NCI-H2196 (cell line): ENCODE measurements around the gene SRBD1.

Experiments used
- DNase-seq: peaks from one replicate; lab custom pipeline; 2025; ENCODE audit not compliant: unreplicated experiment; lab: John Stamatoyannopoulos, UW

Gene SRBD1

DNA sequence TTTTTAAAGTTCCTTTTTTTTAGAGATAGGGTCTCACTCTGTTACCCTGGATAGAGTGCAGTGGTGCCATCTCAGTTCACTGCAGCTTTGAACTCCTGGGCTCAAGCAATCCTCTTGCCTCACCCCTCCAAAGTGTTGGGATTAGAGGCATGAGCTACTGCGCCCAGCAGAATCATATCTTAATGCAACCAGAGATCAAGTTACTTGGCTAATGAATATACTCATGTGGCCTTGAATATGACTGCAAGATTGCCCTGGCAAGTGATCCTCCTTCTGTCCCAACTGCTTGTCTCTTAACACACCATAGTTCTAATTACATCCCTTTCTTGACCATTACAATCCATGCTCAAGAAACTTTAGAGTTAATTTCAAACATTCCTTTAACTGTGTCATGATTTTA, 133.5 kb downstream of the SRBD1 start:
- DNase-seq = no peak

DNA sequence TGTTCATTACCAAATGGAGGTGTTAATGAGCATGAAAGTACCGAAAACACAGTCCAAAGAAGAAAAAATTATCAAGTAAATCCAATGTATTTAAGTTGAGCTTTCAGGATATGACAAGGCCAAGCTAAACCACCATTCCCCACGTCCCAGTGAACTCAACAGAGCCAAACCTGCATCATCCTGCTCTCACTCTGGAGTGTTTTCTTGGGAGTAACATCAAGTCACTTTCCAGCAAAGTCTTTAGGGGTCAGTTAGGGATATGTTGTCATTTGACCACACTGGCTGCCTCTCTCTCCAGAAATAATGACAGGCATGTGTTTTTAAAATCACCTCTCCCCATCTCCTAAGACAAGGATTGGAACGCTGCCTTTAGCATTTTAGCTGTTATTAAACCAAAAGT, 140.5 kb downstream of the SRBD1 start:
- no peak for DNase-seq

DNA sequence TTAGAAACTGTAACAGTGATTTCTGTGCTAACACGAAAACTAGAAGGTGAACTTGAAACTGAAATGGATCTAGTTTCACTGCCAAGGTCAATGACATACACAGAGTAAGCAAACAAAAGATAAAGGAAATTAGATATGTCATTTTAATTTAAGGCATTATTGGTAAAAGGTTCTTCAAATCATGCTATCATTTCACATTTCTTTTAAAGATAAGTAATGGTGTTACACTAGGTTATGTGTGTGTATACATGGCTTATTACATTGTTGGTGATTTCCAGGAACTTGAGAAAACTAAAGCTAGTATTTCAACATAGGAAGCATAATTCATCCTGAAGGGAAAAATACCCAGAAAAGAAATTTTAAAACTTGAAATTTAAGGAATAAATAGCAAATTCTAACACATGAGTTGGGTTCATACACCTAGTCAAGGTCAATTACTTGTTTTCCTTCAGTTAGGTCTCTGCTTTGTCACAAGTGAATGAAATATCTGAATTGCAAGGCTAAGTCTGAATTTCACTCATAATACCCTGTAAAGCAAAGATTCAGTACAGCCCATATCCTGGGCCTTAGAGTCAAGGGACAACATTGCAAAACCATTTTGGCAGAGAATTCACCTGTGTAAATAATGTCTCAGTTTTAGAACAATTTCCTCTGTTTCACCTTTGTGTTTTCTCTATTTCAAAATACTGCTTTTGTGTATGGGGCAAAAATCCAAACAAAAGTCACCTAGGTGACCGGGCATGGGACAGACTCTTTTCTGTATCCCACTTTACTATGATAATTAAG, 141.6 kb downstream of the SRBD1 start:
- DNase-seq = peak; percentile 50

DNA sequence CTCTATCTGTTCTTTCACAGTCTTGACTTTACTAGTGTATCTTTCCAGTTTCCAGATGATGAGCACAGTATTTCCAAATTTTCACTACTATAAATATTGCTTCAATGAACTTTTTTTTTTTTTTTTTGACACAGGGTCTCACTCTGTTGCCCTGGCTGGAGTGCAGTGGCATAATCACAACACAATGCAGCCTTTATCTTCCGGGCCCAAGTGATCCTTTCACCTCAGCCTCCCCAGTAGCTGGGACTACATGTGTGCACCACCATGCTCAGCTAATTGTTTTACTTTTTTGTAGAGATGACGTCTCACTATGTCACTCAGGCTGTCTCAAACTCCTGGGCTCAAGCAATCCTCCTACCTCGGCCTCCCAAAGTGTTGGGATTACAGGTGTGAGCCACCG, 142.8 kb downstream of the SRBD1 start:
- DNase-seq = no peak

DNA sequence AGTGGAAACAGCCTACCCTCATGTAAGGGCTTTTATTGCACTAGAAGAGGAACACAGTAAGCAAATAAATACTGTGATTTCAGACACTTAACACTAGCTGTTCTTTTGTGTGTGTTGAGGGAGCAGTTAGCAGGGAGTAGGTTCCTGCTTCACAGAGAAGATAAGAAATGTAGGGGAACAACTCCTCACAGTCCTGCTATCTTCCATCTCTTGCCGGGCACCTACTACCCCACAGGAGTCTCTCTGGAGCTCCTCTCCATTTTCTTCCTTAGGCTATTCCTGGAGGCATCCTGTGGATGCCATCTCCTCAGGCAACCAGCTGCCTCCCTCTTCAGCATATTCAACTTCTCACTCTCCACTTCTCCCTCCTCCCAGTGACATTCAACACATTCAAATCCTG, 145.0 kb downstream of the SRBD1 start:
- DNase-seq = no peak

DNA sequence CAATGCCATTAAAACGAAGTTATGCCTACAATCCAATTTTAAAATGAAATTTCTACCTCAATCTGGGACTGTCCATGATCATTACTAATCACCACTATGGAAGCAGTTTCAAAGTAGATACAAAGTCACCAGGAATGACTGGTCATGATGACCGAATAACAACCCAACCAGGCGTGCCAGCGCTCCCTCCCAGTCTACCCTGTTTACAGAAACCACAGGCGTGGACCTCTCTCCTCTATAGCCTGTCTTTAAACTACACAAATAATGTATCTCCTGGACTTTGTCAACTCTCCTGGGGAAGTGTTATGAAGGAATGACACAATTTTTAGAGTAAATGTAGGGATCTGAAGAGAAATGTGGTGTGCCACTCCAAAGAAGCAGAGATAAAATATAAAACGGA, 150.2 kb downstream of the SRBD1 start:
- DNase-seq = no peak

DNA sequence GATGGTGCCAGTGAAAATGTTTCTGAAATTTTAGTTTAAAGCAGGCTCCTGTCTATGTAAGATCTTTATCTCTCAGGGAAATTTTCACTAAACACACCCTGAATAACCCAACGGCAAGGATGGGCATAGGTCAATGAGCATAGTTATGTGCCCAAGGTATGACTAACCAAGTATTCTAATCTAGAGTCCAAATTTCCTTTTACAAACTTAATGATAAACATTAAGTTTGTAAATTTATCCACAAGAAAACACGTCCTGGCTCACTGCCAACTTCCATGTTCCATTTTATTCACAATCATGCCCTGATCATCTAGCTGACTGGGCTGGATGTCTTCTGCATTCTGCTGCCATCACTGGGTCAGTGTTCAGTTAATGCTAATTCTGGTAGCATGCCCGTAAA, 151.2 kb downstream of the SRBD1 start:
- DNase-seq = no peak

DNA sequence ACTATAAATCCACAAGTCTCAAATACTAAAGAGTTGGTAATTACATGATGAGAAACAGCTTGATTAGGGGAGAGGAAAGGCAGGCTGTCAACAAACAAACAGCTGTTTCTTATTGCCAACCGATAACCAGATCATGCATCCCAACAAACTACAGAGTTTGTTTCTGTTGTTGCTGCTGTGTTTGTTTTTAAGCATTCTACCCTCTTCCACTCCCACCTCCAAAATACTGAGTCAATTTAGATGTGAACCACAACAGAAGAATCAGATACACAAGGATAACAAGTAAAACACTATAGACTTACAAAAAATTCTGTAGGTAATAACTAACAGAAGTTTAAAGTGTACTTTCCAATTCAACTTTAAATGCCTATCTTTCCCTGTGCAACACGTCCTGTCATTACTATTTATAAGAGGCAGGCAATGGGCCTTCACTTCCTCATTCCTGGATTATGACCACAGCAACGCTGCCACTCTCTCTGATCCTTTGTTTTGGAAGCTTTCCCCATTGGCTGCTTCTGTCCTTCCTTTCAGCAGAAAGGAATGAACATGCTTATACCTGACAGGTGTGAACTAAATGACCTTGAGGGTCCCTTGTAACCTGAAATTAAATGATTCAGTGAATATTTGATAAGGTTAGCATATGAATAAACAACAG, 152.0 kb downstream of the SRBD1 start:
- peak; percentile 69 for DNase-seq

DNA sequence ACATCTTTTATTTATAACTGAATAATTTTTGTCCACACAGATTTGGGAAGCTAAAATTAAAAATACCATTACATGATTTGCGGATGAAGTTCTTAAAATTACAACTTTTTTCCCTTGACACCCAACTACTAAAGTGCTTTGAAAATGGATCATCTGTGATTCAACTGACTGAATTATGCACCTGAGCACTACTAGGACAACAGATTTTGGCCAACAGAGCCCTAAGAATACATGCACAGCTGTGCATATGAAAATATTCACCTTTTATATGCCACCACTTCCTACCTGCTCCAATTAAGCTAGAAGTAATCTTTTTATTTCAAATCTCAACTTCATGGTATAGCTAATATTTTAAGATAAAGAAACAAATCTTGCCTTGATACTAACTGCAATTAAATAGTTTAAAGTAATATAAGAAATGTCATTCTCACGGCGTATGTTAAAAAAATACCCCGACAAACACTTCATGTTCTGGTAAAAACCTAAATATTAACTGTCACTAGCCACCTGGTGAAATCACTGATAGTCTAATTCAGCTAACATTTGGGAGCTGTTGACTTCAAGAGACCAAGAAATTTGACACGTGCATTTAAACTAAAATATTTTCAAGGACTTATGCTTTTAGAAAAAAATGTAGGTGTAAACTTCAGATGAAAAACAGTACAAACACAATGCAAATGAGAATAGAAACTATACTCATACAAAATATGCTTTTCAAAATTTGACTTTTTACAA, 153.7 kb downstream of the SRBD1 start:
- DNase-seq = no peak

DNA sequence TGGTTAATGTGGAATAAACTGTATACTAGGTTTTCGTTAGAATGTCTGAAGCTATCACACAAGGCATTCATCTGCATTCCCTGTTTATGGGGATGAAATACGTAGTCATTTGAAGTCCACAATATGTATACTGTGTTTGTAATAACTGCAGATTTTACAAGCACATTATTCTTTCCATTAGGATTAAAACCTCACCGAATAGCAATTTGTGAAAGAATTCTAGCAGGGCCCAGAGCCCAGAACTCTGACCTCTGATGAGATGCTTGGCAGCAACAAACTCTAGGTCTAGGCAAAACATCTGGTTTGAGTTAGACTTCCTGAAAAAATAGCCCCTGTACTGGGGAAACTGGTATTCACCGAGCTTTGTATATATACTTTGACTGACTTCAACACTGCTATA, 158.2 kb downstream of the SRBD1 start:
- no peak for DNase-seq

DNA sequence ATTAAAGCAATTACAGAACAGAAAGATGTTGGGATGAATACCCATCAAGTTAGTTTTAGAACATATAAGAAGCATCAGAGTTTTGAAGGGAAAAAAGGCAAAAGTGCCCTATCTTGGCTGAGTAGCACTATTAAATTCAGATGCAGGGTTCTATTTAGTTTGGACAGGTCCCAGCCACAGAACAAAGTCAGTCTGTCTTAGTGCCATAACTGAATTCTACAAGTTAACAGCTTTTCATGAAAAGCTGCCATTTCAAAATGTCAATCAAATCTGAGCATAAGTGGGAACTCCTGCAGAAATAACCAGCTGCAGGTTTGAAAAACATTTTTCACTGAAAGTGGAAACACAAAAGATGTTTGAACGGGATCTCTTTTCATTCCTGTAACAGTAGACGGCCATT, 160.4 kb downstream of the SRBD1 start:
- peak; percentile 33 for DNase-seq

DNA sequence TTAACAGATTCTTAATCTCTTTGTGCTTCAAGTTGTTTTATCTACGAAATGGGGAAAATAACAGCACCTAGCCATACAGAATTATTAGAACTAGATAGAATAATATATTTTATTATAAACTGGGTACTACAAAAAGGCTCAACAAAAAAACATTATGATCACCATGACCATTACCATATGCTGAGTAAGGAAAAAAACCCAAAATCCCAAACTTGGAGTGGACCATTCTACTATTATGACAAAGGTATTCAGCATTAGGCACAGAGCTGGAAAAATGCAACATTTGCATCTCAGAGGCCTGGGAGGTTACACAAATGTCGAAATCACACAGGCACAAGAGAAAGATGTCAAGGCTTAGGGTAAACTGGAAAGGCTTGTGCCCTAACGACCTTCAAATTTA, 162.8 kb downstream of the SRBD1 start:
- no peak for DNase-seq

DNA sequence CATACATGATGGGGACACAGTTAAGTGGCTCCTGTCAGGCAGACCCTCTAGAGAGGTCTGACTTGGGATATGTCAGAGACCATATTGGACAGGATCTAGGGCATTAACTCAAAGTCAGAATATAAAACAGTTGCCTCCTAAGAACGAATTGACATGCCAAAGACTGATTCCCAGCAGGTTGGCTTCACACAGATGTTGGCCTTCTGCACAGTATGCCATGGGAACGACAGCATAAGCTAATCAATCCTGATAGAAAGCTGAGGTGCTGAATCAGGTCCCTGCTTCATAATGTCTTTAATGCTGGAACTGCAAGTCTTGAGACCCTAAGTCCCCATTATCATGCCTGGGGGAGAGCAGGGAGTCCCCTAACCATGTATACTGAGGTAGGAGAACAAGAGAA, 165.1 kb downstream of the SRBD1 start:
- DNase-seq = no peak

DNA sequence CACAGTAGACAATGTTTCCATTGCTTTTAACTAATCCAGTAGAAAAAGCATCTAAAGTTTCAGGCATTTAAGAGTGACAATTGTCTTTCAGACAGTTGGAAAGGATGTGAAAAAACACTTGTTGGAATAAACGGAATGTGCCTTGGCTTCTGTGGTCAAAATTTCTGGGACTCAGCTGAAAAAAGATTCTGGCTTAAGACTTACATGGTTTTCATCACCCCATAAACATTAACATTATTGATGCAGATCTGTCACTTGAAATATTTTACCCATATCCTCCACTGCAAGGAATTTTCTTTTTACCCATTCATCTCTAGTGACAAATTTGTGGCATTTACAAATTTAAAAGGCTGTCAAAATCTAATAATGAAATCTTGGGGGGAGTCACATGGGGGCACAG, 166.0 kb downstream of the SRBD1 start:
- DNase-seq = no peak

DNA sequence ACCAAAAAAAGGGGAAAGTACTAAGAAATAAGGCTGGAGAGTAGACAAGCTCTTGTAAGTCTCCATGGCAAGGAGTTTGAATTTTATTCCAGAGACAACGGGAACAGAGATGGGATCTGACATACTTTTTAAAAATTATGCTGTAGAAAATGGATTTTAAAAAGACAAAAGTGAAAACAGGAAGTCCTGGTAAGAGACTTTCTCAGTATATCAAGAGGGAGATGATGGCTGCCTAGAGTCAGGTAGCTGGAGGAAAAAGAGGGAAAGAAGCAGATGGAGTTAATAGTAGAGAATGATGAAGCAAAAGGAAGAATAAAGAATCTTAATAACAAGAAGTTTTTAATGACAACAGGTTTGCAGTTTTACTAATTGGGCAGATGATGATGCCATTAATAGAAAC, 168.1 kb downstream of the SRBD1 start:
- DNase-seq = no peak

DNA sequence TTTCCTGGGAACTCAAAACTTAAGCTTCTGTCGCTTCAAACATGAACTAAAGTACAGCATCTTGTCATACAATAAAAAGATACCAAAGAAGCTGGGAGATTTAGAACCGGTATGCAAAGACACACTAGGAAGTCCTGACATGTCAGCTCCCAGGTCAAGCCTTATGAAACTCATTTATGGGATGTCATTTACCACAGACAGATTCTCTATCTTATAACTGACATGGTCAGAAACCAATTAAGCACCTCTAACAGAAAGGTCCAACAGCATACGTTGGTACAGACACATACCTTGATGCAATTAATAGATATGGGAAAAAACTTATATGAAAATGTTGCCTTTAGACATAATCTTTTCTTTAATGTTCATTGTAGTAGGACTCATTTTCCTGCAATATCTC, 169.0 kb downstream of the SRBD1 start:
- no peak for DNase-seq

DNA sequence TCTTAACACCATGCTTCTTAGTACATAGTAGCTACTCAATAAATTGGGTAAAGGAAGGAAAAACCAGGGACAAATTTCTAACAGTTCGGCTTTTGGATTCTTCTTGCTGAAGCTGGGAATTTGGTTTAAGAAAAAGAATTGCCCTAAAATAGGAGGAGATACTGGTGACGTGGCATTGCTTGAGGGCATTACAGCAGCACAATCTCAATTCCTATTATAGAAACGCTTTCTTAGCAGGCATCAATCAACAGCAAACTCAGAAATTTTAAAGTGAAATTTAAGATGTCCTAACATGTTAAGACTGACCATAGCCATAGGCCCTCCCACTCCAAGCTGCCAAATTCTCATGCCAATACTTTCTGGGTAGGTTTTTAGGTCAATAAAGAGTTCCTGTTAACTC, 169.5 kb downstream of the SRBD1 start:
- DNase-seq = no peak

DNA sequence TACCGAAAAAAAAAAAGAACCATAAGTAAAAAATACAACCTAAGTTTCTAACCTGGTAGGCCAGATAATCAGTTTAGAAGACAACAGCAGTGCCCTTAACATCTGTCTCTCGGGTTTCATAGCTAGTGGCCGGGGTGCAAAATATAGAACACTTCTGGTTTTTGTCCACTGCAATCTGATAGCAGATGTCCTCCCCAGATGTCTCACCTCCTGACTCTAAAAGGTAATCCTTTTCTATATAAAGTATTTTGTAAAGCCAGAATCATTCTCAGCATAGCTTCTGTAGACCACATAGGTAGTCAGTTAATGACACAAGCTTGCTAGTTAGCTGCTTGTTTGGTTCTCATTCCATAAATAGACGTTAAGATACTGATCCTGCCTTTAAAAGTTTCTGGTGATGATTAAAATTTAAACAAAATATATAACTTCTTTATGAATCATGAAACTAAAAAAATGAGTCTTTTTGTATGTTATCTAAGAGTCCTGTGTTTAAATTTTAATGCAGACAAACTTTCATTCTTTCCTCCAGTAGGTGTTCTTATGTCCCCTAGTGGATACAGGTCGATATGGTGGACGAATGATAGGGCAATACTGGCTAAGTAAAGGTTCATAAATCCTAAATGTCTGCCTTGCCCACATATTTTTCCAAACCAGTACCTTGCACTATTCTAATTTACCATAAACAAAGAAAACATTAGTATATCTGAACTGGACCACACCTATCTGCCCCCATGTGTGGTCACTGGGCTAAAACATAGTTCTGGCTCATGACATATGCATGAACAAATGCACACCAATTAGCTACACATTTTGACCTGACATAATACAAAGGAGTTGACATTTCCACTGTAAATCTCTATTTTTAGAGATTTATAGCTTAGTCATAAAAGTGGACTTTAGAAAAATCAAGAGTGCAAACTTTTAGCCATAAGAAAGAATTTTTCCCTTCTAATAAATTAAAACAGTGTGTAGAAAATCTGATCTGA, 171.0 kb downstream of the SRBD1 start:
- no peak for DNase-seq

DNA sequence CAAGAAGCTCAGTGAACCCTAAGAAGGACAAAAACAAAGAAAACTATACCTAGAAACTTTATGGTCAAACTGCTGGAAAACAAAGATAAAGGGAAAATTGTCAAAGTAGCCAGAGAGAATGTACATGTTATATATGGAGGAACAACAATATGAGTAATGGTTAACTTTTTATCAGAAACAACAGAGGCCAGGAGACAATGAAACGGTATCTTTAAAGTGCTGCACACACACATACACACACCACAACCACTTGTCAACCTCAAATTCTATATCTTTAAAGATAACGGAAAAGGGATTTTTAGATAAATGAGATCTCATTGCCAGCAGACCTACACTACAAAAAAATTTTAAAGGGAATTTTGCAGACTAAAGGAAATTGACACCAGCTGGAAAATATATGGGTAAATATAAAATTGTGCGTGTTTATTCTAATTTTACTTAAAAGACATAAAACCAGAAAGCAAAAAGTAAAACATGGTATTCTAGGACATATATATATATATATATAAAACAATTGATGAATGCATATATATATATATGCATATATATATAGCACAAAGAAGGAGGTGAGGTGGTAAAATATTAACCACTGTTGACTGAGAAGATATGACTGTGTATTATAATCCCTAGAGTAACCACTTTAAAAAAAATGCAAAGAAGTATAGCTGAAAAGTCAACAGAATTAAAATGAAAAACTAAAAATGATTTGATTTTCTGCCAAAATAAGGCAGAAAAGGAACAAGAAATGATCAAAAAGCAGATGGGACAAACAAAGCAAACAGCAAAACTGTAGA, 172.0 kb downstream of the SRBD1 start:
- no peak for DNase-seq

DNA sequence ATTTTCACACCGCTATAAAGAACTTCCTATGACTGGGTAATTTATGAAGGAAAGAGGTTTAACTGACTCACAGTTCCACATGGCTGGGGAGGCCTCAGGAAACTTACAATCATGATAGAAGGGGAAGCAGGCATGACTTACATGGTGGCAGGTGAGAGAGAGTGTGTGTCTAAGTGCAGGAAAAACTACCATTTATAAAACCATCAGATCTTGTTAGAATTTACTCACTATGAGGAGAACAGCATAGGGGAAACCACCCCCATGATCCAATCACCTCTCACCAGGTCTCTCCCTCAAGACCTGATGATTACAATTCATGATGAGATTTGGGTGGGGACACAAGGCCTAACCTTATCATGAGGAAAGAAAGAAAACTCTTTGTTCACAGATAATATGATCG, 174.6 kb downstream of the SRBD1 start:
- no peak for DNase-seq
